Keratinocyte (primary cell): ENCODE data around the gene PDZD2. TPM values are rescaled to one million over a fixed set of nuclear protein-coding genes. Genes with fewer than 3 reads are reported as not detected.
A peak's percentile ranks its signal among the peaks of the same experiment; 100 is the strongest.

Experiments used
- DNase-seq: peaks from one replicate; pipeline ENCODE4 v3.0.0-alpha.2; 2011; ENCODE audit warnings: low read depth, missing footprints, low spot score
- FAIRE-seq: peaks from 2 replicates; lab custom pipeline; 2011; peaks lifted over from hg19 to GRCh38; lab: Jason Lieb, UNC
- H2AFZ ChIP-seq: 2 replicates; pipeline ENCODE4 v1.6.0; 2012; ENCODE audit warnings: low read length, control low read depth, inconsistent platforms; ENCODE audit not compliant: control insufficient read depth
- H3K27ac ChIP-seq: 2 replicates; pipeline ENCODE4 v1.5.1; 2011; ENCODE audit warnings: low read length; ENCODE audit not compliant: control insufficient read depth, insufficient read depth
- H3K27me3 ChIP-seq: 3 replicates; pipeline ENCODE4 v1.6.0; 2011; ENCODE audit warnings: low read length; ENCODE audit not compliant: control insufficient read depth, insufficient read depth; ENCODE audit errors: extremely low read depth
- H3K36me3 ChIP-seq, 2 experiments: 2 replicates in 1 of 2; 3 replicates in 1 of 2; pipeline ENCODE4 v1.5.1; 2011; ENCODE audit warnings: low read length in 2 of 2, mild to moderate bottlenecking in 1 of 2; ENCODE audit not compliant: control insufficient read depth in 2 of 2, insufficient read depth in 2 of 2; ENCODE audit errors: extremely low read depth in 1 of 2
- H3K4me1 ChIP-seq: 3 replicates; pipeline ENCODE4 v1.5.1; 2011; ENCODE audit warnings: low read length; ENCODE audit not compliant: control insufficient read depth, insufficient read depth; ENCODE audit errors: extremely low read depth
- H3K4me2 ChIP-seq: 3 replicates; pipeline ENCODE4 v1.6.0; 2011; ENCODE audit warnings: low read depth, low read length; ENCODE audit not compliant: control insufficient read depth, insufficient read depth; ENCODE audit errors: extremely low read depth
- H3K4me3 ChIP-seq, 3 experiments: fragments of 200-600 bp in 1 of 3; sonication (generic) in 1 of 3; 2 replicates in 2 of 3; 3 replicates in 1 of 3; pipeline ENCODE4 v1.5.1; 2011 to 2016; ENCODE audit warnings: low read length in 3 of 3, mild to moderate bottlenecking in 3 of 3, control low read depth in 2 of 3, inconsistent platforms in 1 of 3, low read depth in 1 of 3, mixed read lengths in 1 of 3, mixed run types in 1 of 3, moderate library complexity in 1 of 3; ENCODE audit not compliant: control insufficient read depth in 2 of 3, insufficient read depth in 2 of 3; ENCODE audit errors: extremely low read depth in 1 of 3
- H3K79me2 ChIP-seq: 2 replicates; pipeline ENCODE4 v1.6.0; 2012; ENCODE audit warnings: low read length; ENCODE audit not compliant: control insufficient read depth, insufficient read depth
- H3K9ac ChIP-seq: 3 replicates; pipeline ENCODE4 v1.6.0; 2011; ENCODE audit warnings: low read length; ENCODE audit not compliant: control insufficient read depth, insufficient read depth; ENCODE audit errors: extremely low read depth
- H3K9me1 ChIP-seq: 3 replicates; pipeline ENCODE4 v1.6.0; 2011; ENCODE audit warnings: low read length; ENCODE audit not compliant: control insufficient read depth, insufficient read depth; ENCODE audit errors: extremely low read depth
- H3K9me3 ChIP-seq: 2 replicates; pipeline ENCODE4 v1.5.1; 2012; ENCODE audit warnings: low read depth, low read length; ENCODE audit not compliant: control insufficient read depth
- H4K20me1 ChIP-seq: 3 replicates; pipeline ENCODE4 v1.6.0; 2011; ENCODE audit warnings: low read length; ENCODE audit not compliant: control insufficient read depth, insufficient read depth; ENCODE audit errors: extremely low read depth
- EZH2 ChIP-seq: IDR thresholded peaks from one replicate; pipeline ENCODE4 v1.6.1; 2012; ENCODE audit warnings: inconsistent platforms, mild to moderate bottlenecking, low read length, moderate library complexity
- dilution Hi-C: fragments of 300-500 bp; cut with MboI; formaldehyde crosslinking; loops from one replicate; pipeline ENCODE4 v1.7.0; 2020; ENCODE audit warnings: low sequenced_read_pairs; ENCODE audit not compliant: extremely low pct_ligation_motif_present
- polyA plus RNA-seq, 5 experiments: library from polyadenylated mRNA; depleted of rRNA in 3 of 5; stranded (reverse) in 3 of 5; stranded (forward) in 1 of 5; unstranded in 1 of 5; fragments of >200 nt; gene quantifications; 1 replicate in 1 of 5; 2 replicates in 3 of 5; 3 replicates in 1 of 5; pipeline versions ENCODE4 v1.2.1 to v1.2.3, GENCODE V29; 2011 to 2012; ENCODE audit warnings: missing spikeins in 2 of 5, low read depth in 1 of 5, low replicate concordance in 1 of 5
- TF ChIP-seq, protein P1 (sequence below), 3 experiments: IDR thresholded peaks in 1 of 3; conservative IDR thresholded peaks in 1 of 3; optimal IDR thresholded peaks in 1 of 3; 2 replicates in 2 of 3; 3 replicates in 1 of 3; pipeline versions ENCODE3 to v1.5.1; 2011; ENCODE audit warnings: low read length in 3 of 3, mild to moderate bottlenecking in 3 of 3, moderate library complexity in 2 of 3, control low read depth in 1 of 3, inconsistent platforms in 1 of 3; ENCODE audit not compliant: insufficient read depth in 2 of 3; ENCODE audit errors: extremely low read depth in 1 of 3

The PDZD2 gene
- polyA plus RNA-seq, 1 donor (not counting 4 experiments of a cell fraction or from before 2014, with no cell fraction given): 7.3 TPM

DNA sequence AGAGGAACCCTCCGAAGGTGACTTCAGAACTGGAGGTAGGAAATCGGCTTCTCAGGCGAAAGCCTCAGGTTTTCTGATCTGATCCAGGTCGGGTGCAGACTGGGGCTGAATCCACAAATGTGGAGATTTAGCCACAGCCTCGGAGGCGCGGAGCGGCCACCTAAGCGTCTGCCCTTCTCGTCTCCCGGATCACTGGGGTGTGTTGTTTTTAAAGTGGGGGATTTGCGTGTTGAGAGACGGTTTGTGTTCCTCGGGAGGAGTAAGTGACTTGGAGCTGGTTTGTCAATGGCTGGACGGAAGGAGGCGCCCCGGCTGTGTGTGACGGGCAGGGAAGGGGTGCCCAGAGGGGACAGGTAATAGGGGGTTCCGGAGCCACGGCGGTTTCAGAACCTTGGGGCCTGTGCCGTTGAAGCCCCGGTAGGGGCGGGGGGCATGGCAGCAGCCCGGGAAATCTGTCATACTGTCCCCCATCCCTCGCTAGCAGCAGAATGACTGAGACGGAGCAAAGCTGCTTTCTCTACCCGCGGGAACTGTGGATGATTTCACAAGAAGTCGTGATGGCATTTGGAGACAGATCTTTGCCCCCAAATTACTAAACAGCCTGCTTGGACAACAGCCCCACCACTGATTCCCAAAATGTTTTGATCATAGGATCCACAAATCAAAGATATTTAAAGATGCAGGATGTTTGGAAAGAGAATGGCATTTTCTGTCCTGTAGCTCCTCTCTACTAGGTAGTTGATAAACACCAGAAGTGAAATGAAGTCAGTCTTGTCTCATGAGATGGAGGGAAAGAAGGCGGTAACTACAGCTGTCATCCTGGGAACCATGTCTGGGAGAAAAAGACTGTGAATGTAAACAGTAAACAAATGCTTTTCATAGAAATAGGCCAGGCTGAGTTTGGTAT lies 216.5 kb downstream of the PDZD2 start:
- H3K9ac ChIP-seq: peak overlapping the region; percentile 85
- dilution Hi-C loops: no loop called here
- TF ChIP-seq EZH2: no peak
- TF ChIP-seq, protein P1, sequence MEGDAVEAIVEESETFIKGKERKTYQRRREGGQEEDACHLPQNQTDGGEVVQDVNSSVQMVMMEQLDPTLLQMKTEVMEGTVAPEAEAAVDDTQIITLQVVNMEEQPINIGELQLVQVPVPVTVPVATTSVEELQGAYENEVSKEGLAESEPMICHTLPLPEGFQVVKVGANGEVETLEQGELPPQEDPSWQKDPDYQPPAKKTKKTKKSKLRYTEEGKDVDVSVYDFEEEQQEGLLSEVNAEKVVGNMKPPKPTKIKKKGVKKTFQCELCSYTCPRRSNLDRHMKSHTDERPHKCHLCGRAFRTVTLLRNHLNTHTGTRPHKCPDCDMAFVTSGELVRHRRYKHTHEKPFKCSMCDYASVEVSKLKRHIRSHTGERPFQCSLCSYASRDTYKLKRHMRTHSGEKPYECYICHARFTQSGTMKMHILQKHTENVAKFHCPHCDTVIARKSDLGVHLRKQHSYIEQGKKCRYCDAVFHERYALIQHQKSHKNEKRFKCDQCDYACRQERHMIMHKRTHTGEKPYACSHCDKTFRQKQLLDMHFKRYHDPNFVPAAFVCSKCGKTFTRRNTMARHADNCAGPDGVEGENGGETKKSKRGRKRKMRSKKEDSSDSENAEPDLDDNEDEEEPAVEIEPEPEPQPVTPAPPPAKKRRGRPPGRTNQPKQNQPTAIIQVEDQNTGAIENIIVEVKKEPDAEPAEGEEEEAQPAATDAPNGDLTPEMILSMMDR (optimal IDR thresholded peaks at IDR 0.05 in 1 of 3, IDR thresholded peaks at IDR 0.05 in 1 of 3, conservative IDR thresholded peaks at IDR 0.05 in 1 of 3; ENCODE audit: extremely low read depth in 1 of 3, insufficient read depth in 2 of 3, low read length in 3 of 3): peak; percentile 34 to 78 (median 57)
- DNase-seq (no peak), FAIRE-seq (peak; percentile 17)
- H3K36me3 ChIP-seq: no peaks in the 10 kb centered on the region
- H2AFZ ChIP-seq: peak overlapping the region; percentile 83
- H3K9me3 ChIP-seq: peaks cover 3% of the 10 kb centered on the region
- H3K4me2 ChIP-seq: peak overlapping the region; percentile 75
- H4K20me1 ChIP-seq: no peaks in the 10 kb centered on the region
- no peaks in the 10 kb centered on the region for H3K79me2 ChIP-seq
- H3K27ac ChIP-seq: peak overlapping the region; percentile 73
- H3K9me1 ChIP-seq: no peaks in the 10 kb centered on the region
- no peaks in the 10 kb centered on the region for H3K27me3 ChIP-seq
- H3K4me1 ChIP-seq: peaks cover 20% of the 10 kb centered on the region
- peak overlapping the region; percentile 54 to 82 (median 81) for H3K4me3 ChIP-seq

- TF ChIP-seq, protein P1 (optimal IDR thresholded peaks at IDR 0.05 in 1 of 3, IDR thresholded peaks at IDR 0.05 in 1 of 3, conservative IDR thresholded peaks at IDR 0.05 in 1 of 3; ENCODE audit: extremely low read depth in 1 of 3, insufficient read depth in 2 of 3, low read length in 3 of 3): no peak
- TF ChIP-seq EZH2: no peak
- H3K4me1 ChIP-seq: peaks cover 18% of the 10 kb centered on the region
- no peaks in the 10 kb centered on the region for H3K27me3 ChIP-seq
- peaks cover 3% of the 10 kb centered on the region for H3K9me3 ChIP-seq
- no peak overlapping the region for H2AFZ ChIP-seq
- H3K27ac ChIP-seq: no peak overlapping the region
- no peak overlapping the region for H3K9ac ChIP-seq
- H3K79me2 ChIP-seq: no peaks in the 10 kb centered on the region
- dilution Hi-C loops: no loop called here
- no peaks in the 10 kb centered on the region for H3K36me3 ChIP-seq
- H4K20me1 ChIP-seq: no peaks in the 10 kb centered on the region
- FAIRE-seq: no peak
- H3K4me2 ChIP-seq: no peak overlapping the region
- DNase-seq: no peak
- H3K4me3 ChIP-seq: no peak overlapping the region
- no peaks in the 10 kb centered on the region for H3K9me1 ChIP-seq
Measured at GRCh38 chr5:31859096-31859495, 220.2 kb downstream of the PDZD2 start.
